K562 (cell line): ENCODE data around the gene FASTK. TPM values are rescaled to one million over a fixed set of nuclear protein-coding genes. Genes with fewer than 3 reads are reported as not detected.

ENCODE experiments used
- CBFA2T2 ChIP-seq: fragments of 450-650 bp; conservative IDR thresholded peaks from 2 replicates; pipeline ENCODE4 v1.6.1; 2017; ENCODE audit warnings: mild to moderate bottlenecking
- CCNT2 ChIP-seq: IDR thresholded peaks from 2 replicates; pipeline ENCODE4 v1.6.1; 2011; ENCODE audit warnings: borderline replicate concordance, low read depth, mild to moderate bottlenecking, moderate library complexity, mixed read lengths, low read length; ENCODE audit not compliant: insufficient read length; ENCODE audit errors: extremely low read depth
- CREB1 ChIP-seq, 2 experiments: sonication (generic) in 1 of 2; formaldehyde crosslinking in 1 of 2; IDR thresholded peaks; 2 replicates each; pipeline versions ENCODE4 v1.6.1 to v1.8.0; 2012 to 2022; ENCODE audit warnings: inconsistent platforms in 1 of 2, mild to moderate bottlenecking in 1 of 2, missing genetic modification reagents in 1 of 2, moderate library complexity in 1 of 2
- PCBP1 ChIP-seq: fragments of 200-400 bp; formaldehyde crosslinking; IDR thresholded peaks from 2 replicates; pipeline ENCODE4 v1.6.1; 2018; ENCODE audit warnings: mild to moderate bottlenecking, low read depth, low read length; ENCODE audit not compliant: poor library complexity, severe bottlenecking
- PHB2 ChIP-seq: fragments of 450-650 bp; IDR thresholded peaks from 2 replicates; pipeline ENCODE4 v1.6.1; 2017; ENCODE audit warnings: low read depth
- SNRNP70 ChIP-seq: fragments of 200-400 bp; formaldehyde crosslinking; optimal IDR thresholded peaks from 2 replicates; pipeline ENCODE3; 2017; ENCODE audit warnings: low read depth, low read length
- ZNF347 ChIP-seq: fragments of 450-650 bp; formaldehyde crosslinking; IDR thresholded peaks from 2 replicates; pipeline ENCODE4 v1.4.0; 2020; ENCODE audit warnings: low read depth, mild to moderate bottlenecking, moderate library complexity
- polyA plus RNA-seq, 8 experiments: library from polyadenylated mRNA; depleted of rRNA in 4 of 8; stranded (reverse) in 5 of 8; unstranded in 3 of 8; fragments of >200 nt; fragmentation: Nextera tagmentation in 2 of 8; fragmentation: Illumina TruSeq in 1 of 8; extraction: Ambion mirVana in 2 of 8; extraction: Trizol in 1 of 8; gene quantifications; 2 replicates each; pipeline versions ENCODE4 v1.2.1 to v1.2.3, GENCODE V29; 2011 to 2014; ENCODE audit warnings: inconsistent platforms in 1 of 8, missing spikeins in 1 of 8
- total RNA-seq, 7 experiments: library from RNA; depleted of rRNA in 6 of 7; stranded (reverse); fragments of >200 nt in 6 of 7; fragmentation: Illumina TruSeq in 2 of 7; extraction: Trizol in 2 of 7; gene quantifications; 2 replicates each; pipeline versions ENCODE4 v1.2.1 to v1.2.3, GENCODE V29; 2011 to 2021; ENCODE audit warnings: low replicate concordance in 1 of 7
- TF ChIP-seq, protein P1 (sequence below): sonication (generic); formaldehyde crosslinking; IDR thresholded peaks from 2 replicates; pipeline ENCODE4 v1.8.0; 2023; ENCODE audit warnings: missing genetic modification reagents, mild to moderate bottlenecking, borderline replicate concordance
- TF ChIP-seq, protein P2 (sequence below): fragments of 200-600 bp; sonication (generic); IDR thresholded peaks from one replicate; pipeline ENCODE4 v1.6.1; 2012; ENCODE audit warnings: mild to moderate bottlenecking, low read depth, low read length, inconsistent platforms

Gene FASTK
- total and polyA plus RNA-seq, 9 of the 15 experiments (the other 6 are each of a cell fraction or from before 2014, with no cell fraction given) = 0.51 to 150 (median 48.2) TPM

DNA sequence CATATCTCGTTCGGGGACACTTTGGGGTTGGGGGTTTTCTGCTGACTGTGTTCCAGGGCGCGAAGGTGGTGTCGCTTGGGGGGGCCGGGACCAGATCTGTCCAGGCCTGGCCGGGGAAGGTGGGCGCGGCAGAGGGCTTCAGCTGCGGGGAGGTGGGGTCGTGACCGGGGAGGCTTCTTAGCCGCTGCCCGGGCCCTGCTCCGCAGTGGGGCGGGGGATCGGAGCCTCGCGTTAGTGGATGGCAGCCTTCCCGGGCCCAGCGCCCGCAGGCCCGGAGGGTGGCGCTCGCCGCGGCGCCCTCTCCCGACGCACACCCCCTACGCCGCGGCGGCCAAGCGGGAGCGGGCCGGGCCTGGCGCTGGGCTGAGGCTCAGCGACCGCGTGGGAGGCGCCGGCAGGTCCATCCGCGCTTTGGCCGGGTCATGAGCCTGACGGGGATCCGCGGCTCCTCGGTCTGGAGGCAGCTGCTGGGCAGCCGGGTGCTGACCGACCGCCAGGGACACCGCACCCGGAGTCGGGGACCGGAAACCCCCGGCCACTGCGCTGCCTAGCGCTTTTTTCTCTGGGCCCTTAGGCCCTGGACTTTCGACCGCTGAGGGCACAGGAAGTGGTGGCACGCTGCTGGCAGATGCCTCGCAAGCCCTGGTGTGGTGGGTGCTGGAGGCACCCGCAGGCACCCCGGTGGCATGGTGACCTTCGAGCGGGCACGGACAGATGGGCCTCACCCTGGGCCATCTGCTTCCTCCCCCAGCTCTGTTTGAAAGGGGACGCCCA is 6.8 kb upstream of the FASTK start (continued):
- TF ChIP-seq CREB1 (IDR thresholded peaks at IDR 0.05) (peak; percentile 58; the same call in 1 of the 2 replicates), CREB1 (CRISPR knock-in tag; IDR thresholded peaks at IDR 0.05) (peak; percentile 37; the same call in 1 of the 2 replicates), CCNT2 (peak; percentile 85), CBFA2T2 (0 out of 2 replicates have a peak, but pooled peaks have one; percentile 9), PCBP1 (no peak), PHB2 (no peak), ZNF347 (CRISPR knock-in tag) (no peak), SNRNP70 (no peak)
- TF ChIP-seq, protein P1, sequence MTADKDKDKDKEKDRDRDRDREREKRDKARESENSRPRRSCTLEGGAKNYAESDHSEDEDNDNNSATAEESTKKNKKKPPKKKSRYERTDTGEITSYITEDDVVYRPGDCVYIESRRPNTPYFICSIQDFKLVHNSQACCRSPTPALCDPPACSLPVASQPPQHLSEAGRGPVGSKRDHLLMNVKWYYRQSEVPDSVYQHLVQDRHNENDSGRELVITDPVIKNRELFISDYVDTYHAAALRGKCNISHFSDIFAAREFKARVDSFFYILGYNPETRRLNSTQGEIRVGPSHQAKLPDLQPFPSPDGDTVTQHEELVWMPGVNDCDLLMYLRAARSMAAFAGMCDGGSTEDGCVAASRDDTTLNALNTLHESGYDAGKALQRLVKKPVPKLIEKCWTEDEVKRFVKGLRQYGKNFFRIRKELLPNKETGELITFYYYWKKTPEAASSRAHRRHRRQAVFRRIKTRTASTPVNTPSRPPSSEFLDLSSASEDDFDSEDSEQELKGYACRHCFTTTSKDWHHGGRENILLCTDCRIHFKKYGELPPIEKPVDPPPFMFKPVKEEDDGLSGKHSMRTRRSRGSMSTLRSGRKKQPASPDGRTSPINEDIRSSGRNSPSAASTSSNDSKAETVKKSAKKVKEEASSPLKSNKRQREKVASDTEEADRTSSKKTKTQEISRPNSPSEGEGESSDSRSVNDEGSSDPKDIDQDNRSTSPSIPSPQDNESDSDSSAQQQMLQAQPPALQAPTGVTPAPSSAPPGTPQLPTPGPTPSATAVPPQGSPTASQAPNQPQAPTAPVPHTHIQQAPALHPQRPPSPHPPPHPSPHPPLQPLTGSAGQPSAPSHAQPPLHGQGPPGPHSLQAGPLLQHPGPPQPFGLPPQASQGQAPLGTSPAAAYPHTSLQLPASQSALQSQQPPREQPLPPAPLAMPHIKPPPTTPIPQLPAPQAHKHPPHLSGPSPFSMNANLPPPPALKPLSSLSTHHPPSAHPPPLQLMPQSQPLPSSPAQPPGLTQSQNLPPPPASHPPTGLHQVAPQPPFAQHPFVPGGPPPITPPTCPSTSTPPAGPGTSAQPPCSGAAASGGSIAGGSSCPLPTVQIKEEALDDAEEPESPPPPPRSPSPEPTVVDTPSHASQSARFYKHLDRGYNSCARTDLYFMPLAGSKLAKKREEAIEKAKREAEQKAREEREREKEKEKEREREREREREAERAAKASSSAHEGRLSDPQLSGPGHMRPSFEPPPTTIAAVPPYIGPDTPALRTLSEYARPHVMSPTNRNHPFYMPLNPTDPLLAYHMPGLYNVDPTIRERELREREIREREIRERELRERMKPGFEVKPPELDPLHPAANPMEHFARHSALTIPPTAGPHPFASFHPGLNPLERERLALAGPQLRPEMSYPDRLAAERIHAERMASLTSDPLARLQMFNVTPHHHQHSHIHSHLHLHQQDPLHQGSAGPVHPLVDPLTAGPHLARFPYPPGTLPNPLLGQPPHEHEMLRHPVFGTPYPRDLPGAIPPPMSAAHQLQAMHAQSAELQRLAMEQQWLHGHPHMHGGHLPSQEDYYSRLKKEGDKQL = 0 out of 2 replicates have a peak, but pooled peaks have one; percentile 12
- TF ChIP-seq, protein P2, sequence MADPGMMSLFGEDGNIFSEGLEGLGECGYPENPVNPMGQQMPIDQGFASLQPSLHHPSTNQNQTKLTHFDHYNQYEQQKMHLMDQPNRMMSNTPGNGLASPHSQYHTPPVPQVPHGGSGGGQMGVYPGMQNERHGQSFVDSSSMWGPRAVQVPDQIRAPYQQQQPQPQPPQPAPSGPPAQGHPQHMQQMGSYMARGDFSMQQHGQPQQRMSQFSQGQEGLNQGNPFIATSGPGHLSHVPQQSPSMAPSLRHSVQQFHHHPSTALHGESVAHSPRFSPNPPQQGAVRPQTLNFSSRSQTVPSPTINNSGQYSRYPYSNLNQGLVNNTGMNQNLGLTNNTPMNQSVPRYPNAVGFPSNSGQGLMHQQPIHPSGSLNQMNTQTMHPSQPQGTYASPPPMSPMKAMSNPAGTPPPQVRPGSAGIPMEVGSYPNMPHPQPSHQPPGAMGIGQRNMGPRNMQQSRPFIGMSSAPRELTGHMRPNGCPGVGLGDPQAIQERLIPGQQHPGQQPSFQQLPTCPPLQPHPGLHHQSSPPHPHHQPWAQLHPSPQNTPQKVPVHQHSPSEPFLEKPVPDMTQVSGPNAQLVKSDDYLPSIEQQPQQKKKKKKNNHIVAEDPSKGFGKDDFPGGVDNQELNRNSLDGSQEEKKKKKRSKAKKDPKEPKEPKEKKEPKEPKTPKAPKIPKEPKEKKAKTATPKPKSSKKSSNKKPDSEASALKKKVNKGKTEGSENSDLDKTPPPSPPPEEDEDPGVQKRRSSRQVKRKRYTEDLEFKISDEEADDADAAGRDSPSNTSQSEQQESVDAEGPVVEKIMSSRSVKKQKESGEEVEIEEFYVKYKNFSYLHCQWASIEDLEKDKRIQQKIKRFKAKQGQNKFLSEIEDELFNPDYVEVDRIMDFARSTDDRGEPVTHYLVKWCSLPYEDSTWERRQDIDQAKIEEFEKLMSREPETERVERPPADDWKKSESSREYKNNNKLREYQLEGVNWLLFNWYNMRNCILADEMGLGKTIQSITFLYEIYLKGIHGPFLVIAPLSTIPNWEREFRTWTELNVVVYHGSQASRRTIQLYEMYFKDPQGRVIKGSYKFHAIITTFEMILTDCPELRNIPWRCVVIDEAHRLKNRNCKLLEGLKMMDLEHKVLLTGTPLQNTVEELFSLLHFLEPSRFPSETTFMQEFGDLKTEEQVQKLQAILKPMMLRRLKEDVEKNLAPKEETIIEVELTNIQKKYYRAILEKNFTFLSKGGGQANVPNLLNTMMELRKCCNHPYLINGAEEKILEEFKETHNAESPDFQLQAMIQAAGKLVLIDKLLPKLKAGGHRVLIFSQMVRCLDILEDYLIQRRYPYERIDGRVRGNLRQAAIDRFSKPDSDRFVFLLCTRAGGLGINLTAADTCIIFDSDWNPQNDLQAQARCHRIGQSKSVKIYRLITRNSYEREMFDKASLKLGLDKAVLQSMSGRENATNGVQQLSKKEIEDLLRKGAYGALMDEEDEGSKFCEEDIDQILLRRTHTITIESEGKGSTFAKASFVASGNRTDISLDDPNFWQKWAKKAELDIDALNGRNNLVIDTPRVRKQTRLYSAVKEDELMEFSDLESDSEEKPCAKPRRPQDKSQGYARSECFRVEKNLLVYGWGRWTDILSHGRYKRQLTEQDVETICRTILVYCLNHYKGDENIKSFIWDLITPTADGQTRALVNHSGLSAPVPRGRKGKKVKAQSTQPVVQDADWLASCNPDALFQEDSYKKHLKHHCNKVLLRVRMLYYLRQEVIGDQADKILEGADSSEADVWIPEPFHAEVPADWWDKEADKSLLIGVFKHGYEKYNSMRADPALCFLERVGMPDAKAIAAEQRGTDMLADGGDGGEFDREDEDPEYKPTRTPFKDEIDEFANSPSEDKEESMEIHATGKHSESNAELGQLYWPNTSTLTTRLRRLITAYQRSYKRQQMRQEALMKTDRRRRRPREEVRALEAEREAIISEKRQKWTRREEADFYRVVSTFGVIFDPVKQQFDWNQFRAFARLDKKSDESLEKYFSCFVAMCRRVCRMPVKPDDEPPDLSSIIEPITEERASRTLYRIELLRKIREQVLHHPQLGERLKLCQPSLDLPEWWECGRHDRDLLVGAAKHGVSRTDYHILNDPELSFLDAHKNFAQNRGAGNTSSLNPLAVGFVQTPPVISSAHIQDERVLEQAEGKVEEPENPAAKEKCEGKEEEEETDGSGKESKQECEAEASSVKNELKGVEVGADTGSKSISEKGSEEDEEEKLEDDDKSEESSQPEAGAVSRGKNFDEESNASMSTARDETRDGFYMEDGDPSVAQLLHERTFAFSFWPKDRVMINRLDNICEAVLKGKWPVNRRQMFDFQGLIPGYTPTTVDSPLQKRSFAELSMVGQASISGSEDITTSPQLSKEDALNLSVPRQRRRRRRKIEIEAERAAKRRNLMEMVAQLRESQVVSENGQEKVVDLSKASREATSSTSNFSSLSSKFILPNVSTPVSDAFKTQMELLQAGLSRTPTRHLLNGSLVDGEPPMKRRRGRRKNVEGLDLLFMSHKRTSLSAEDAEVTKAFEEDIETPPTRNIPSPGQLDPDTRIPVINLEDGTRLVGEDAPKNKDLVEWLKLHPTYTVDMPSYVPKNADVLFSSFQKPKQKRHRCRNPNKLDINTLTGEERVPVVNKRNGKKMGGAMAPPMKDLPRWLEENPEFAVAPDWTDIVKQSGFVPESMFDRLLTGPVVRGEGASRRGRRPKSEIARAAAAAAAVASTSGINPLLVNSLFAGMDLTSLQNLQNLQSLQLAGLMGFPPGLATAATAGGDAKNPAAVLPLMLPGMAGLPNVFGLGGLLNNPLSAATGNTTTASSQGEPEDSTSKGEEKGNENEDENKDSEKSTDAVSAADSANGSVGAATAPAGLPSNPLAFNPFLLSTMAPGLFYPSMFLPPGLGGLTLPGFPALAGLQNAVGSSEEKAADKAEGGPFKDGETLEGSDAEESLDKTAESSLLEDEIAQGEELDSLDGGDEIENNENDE = no peak
